ENCODE data around the gene VEGFA. TPM values are rescaled to one million over a fixed set of nuclear protein-coding genes. Genes with fewer than 3 reads are reported as not detected.

The VEGFA gene
- total and polyA plus RNA-seq, 9 donors, result 19.2 to 123 (median 44.7) TPM

- no peak for DNase-seq
- WGBS, 3 donors, result 89 to 93% (median 91%) methylated on average over 5 of the region's 5 CpGs
Measured at GRCh38 chr6:43805699-43806042, 35.7 kb downstream of the VEGFA start.

GRCh38 chr6:43806043-43806757 lies 36.2 kb downstream of the VEGFA start:
- 79 to 88% (median 84%) methylated on average over 9 of the region's 9 CpGs for WGBS, 3 donors
- intact Hi-C loops (cut with DNase I), result no loop called here

More at GRCh38 chr6:43805699-43806042, 35.7 kb downstream of the VEGFA start:
- intact Hi-C loops (cut with DNase I), result no loop called here
- no peak for TF ChIP-seq CTCF (IDR thresholded peaks at IDR 0.05)
- no peaks in the 10 kb centered on the region for H3K4me1 ChIP-seq (ENCODE audit: insufficient read depth)
- H3K27ac ChIP-seq, result no peak overlapping the region
- H3K27me3 ChIP-seq, result no peaks in the 10 kb centered on the region
- no peak overlapping the region for H3K4me3 ChIP-seq
- H3K36me3 ChIP-seq, result no peaks in the 10 kb centered on the region
- no peaks in the 10 kb centered on the region for H3K9me3 ChIP-seq

GRCh38 chr6:43806758-43807227 lies 36.8 kb downstream of the VEGFA start:
- WGBS, 3 donors, result 92 to 97% (median 93%) methylated on average over 5 of the region's 5 CpGs
- Histone ChIP-seq H3K4me3 (no peak overlapping the region), H3K9me3 (no peaks in the 10 kb centered on the region), H3K27me3 (no peaks in the 10 kb centered on the region), H3K27ac (no peak overlapping the region), H3K4me1 (ENCODE audit: insufficient read depth) (no peaks in the 10 kb centered on the region), H3K36me3 (no peaks in the 10 kb centered on the region)
- TF ChIP-seq POLR2A (IDR thresholded peaks at IDR 0.05), result no peak
- TF ChIP-seq CTCF (IDR thresholded peaks at IDR 0.05), result no peak
- TF ChIP-seq EP300 (IDR thresholded peaks at IDR 0.05), result no peak
- intact Hi-C loops (cut with DNase I), result no loop called here
- no peak for DNase-seq

More at GRCh38 chr6:43806043-43806757, 36.2 kb downstream of the VEGFA start:
- Histone ChIP-seq H3K4me3 (no peak overlapping the region), H3K27me3 (no peaks in the 10 kb centered on the region), H3K36me3 (no peaks in the 10 kb centered on the region), H3K4me1 (ENCODE audit: insufficient read depth) (no peaks in the 10 kb centered on the region), H3K27ac (no peak overlapping the region), H3K9me3 (no peaks in the 10 kb centered on the region)
- TF ChIP-seq POLR2A (IDR thresholded peaks at IDR 0.05), result no peak
- no peak for TF ChIP-seq EP300 (IDR thresholded peaks at IDR 0.05)
- no peak for TF ChIP-seq CTCF (IDR thresholded peaks at IDR 0.05)
- DNase-seq, result no peak

- Histone ChIP-seq H3K36me3 (no peaks in the 10 kb centered on the region), H3K4me3 (no peak overlapping the region), H3K27me3 (no peaks in the 10 kb centered on the region), H3K9me3 (no peaks in the 10 kb centered on the region), H3K4me1 (ENCODE audit: insufficient read depth) (no peaks in the 10 kb centered on the region), H3K27ac (no peak overlapping the region)
- DNase-seq, result no peak
- 51 to 65% (median 58%) methylated on average over 11 of the region's 11 CpGs for WGBS, 3 donors
- TF ChIP-seq POLR2A (IDR thresholded peaks at IDR 0.05), result no peak
- intact Hi-C loops (cut with DNase I), result no loop called here
Measured at GRCh38 chr6:43807228-43808061, 37.4 kb downstream of the VEGFA start.

GRCh38 chr6:43808412-43808811 lies 38.4 kb downstream of the VEGFA start:
- H3K4me1 ChIP-seq (ENCODE audit: insufficient read depth), result no peaks in the 10 kb centered on the region
- no peak overlapping the region for H3K4me3 ChIP-seq
- intact Hi-C loops (cut with DNase I), result no loop called here
- DNase-seq, result no peak
- H3K36me3 ChIP-seq, result no peaks in the 10 kb centered on the region
- no peak overlapping the region for H3K27ac ChIP-seq
- WGBS, 3 donors, result 94 to 95% (median 95%) methylated on average over 7 of the region's 7 CpGs
- TF ChIP-seq POLR2A (IDR thresholded peaks at IDR 0.05) (no peak), EP300 (IDR thresholded peaks at IDR 0.05) (no peak), CTCF (IDR thresholded peaks at IDR 0.05) (no peak)
- no peaks in the 10 kb centered on the region for H3K27me3 ChIP-seq
- H3K9me3 ChIP-seq, result no peaks in the 10 kb centered on the region
